HepG2 (cell line): ENCODE results near the gene DOK1. TPM values are rescaled to one million over a fixed set of nuclear protein-coding genes. Genes with fewer than 3 reads are reported as not detected.

Source experiments
- ARHGAP35 ChIP-seq: sonication (generic); formaldehyde crosslinking; IDR thresholded peaks from 2 replicates; pipeline ENCODE4 v1.9.0; 2022; ENCODE audit warnings: mild to moderate bottlenecking, inconsistent platforms, moderate library complexity, missing genetic modification reagents, borderline replicate concordance
- ATF1 ChIP-seq: IDR thresholded peaks from 2 replicates; pipeline ENCODE4 v1.6.1; 2016; ENCODE audit warnings: mild to moderate bottlenecking, control low read depth
- JUNB ChIP-seq: sonication (generic); formaldehyde crosslinking; IDR thresholded peaks from 2 replicates; pipeline ENCODE4 v1.8.0; 2022; ENCODE audit warnings: missing genetic modification reagents, mild to moderate bottlenecking, borderline replicate concordance
- KAT7 ChIP-seq: IDR thresholded peaks from 2 replicates; pipeline ENCODE4 v1.6.1; 2018; ENCODE audit warnings: borderline replicate concordance, missing compliant biosample characterization
- RAD21 ChIP-seq: fragments of 450-650 bp; formaldehyde crosslinking; IDR thresholded peaks from 2 replicates; pipeline ENCODE4 v1.5.0; 2020; ENCODE audit warnings: mild to moderate bottlenecking
- SRSF4 ChIP-seq: fragments of 200-400 bp; formaldehyde crosslinking; IDR thresholded peaks from one replicate; pipeline ENCODE4 v1.6.1; 2018; ENCODE audit warnings: mild to moderate bottlenecking, low read depth, low read length, moderate library complexity; ENCODE audit not compliant: poor library complexity, severe bottlenecking
- ZNF282 ChIP-seq: fragments of 450-650 bp; IDR thresholded peaks from 2 replicates; pipeline ENCODE4 v1.6.1; 2018; ENCODE audit not compliant: partially characterized antibody
- ZNF660 ChIP-seq: sonication (generic); formaldehyde crosslinking; IDR thresholded peaks from 2 replicates; pipeline ENCODE4 v1.5.1; 2020; ENCODE audit warnings: mild to moderate bottlenecking, low read depth, missing genetic modification reagents, borderline replicate concordance
- polyA plus RNA-seq, 8 experiments: library from polyadenylated mRNA; depleted of rRNA in 3 of 8; stranded (reverse) in 7 of 8; unstranded in 1 of 8; fragments of >200 nt; fragmentation: Illumina TruSeq in 4 of 8; extraction: Trizol in 4 of 8; gene quantifications; 2 replicates each; pipeline versions ENCODE4 v1.2.1 to v1.2.3, GENCODE V29; 2011 to 2016; ENCODE audit warnings: low read depth in 4 of 8, missing spikeins in 1 of 8, mixed read lengths in 1 of 8; ENCODE audit not compliant: insufficient read depth in 1 of 8
- total RNA-seq, 5 experiments: library from RNA; depleted of rRNA; stranded (reverse); fragments of >200 nt; fragmentation: Illumina TruSeq; extraction: Trizol; gene quantifications; 2 replicates each; pipeline ENCODE4 v1.2.3, GENCODE V29; 2016; ENCODE audit warnings: low read depth in 1 of 5
- TF ChIP-seq, protein P1 (sequence below): sonication (generic); formaldehyde crosslinking; IDR thresholded peaks from 2 replicates; pipeline ENCODE4 v1.4.0; 2020; ENCODE audit warnings: missing genetic modification reagents
- TF ChIP-seq, protein P2 (sequence below): sonication (generic); formaldehyde crosslinking; IDR thresholded peaks from 2 replicates; pipeline ENCODE4 v1.4.0; 2020; ENCODE audit warnings: missing genetic modification reagents, borderline replicate concordance
- TF ChIP-seq, protein P3 (sequence below): sonication (generic); formaldehyde crosslinking; IDR thresholded peaks from 2 replicates; pipeline ENCODE4 v1.5.0; 2020; ENCODE audit warnings: missing genetic modification reagents, mild to moderate bottlenecking, borderline replicate concordance
- TF ChIP-seq, protein P4 (sequence below): sonication (generic); formaldehyde crosslinking; IDR thresholded peaks from 2 replicates; pipeline ENCODE4 v1.4.0; 2020; ENCODE audit warnings: missing genetic modification reagents, borderline replicate concordance
- TF ChIP-seq, protein P5 (sequence below): sonication (generic); formaldehyde crosslinking; IDR thresholded peaks from 2 replicates; pipeline ENCODE4 v1.4.0; 2020; ENCODE audit warnings: mild to moderate bottlenecking, missing genetic modification reagents
- TF ChIP-seq, protein P6 (sequence below): sonication (generic); formaldehyde crosslinking; IDR thresholded peaks from 2 replicates; pipeline ENCODE4 v1.4.0; 2020; ENCODE audit warnings: mild to moderate bottlenecking, low read depth, missing genetic modification reagents
- TF ChIP-seq, protein P7 (sequence below): sonication (generic); formaldehyde crosslinking; IDR thresholded peaks from 2 replicates; pipeline ENCODE4 v1.4.0; 2020; ENCODE audit warnings: missing genetic modification reagents

The DOK1 gene
- total and polyA plus RNA-seq, 2 of the 13 experiments (the other 11 are each of a cell fraction or from before 2014, with no cell fraction given) = 0.53 to 0.74 TPM

DNA sequence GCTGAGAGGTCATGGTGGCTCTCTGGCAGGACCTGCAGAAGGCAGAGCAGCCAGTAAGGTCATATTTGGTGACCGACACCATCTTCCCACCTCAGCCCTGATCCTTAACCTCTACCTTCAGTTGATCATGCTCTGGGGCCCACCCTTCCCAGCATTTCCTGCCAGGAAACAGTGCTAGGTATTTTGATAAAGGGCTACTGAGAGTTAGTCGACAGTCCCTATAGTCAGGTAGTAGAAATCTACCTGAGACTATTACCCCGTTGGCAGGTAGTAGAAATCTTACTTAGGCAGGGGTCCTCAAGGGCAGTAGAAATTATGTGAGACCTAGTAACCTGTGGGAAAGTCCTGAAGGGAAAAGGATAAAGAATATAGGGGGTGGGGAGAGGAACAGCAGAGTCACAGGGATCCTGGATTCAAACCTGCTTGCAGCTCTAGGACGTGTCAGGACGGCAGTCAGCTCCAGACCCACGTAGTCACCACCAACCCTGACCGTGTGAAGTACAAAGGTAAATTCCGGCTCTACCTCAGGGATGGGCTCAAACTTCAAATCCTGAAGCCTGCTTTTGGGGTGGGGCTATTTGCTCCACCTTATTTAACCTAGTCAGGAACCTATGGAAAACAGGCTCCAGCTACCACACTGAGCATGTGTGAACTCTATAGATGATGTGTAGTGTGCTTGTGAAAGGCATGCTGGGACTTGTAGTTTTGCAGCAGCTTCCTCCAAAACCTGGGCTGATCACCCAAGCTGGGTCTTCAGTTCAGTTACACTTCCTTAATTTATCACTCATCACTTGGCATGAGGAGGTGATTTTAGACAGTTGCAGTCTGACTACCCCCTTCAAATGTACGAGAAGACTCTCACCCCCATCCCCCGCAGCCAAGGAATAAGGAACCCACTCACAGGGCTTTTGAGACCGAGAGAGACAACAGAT lies 28.5 kb upstream of the DOK1 start, which contains the start of gene DQX1 (continued):
- TF ChIP-seq, protein P1, sequence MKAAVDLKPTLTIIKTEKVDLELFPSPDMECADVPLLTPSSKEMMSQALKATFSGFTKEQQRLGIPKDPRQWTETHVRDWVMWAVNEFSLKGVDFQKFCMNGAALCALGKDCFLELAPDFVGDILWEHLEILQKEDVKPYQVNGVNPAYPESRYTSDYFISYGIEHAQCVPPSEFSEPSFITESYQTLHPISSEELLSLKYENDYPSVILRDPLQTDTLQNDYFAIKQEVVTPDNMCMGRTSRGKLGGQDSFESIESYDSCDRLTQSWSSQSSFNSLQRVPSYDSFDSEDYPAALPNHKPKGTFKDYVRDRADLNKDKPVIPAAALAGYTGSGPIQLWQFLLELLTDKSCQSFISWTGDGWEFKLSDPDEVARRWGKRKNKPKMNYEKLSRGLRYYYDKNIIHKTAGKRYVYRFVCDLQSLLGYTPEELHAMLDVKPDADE (CRISPR knock-in tag) = no peak
- TF ChIP-seq RAD21 (peak; percentile 22; the same call in 1 of the 2 replicates), ATF1 (CRISPR knock-in tag) (peak; percentile 86), SRSF4 (no peak), JUNB (CRISPR knock-in tag) (no peak), KAT7 (CRISPR knock-in tag) (peak; percentile 74; the same call in 1 of the 2 replicates), ZNF660 (CRISPR knock-in tag) (no peak), ZNF282 (no peak), ARHGAP35 (CRISPR knock-in tag) (no peak)
- TF ChIP-seq, protein P2, sequence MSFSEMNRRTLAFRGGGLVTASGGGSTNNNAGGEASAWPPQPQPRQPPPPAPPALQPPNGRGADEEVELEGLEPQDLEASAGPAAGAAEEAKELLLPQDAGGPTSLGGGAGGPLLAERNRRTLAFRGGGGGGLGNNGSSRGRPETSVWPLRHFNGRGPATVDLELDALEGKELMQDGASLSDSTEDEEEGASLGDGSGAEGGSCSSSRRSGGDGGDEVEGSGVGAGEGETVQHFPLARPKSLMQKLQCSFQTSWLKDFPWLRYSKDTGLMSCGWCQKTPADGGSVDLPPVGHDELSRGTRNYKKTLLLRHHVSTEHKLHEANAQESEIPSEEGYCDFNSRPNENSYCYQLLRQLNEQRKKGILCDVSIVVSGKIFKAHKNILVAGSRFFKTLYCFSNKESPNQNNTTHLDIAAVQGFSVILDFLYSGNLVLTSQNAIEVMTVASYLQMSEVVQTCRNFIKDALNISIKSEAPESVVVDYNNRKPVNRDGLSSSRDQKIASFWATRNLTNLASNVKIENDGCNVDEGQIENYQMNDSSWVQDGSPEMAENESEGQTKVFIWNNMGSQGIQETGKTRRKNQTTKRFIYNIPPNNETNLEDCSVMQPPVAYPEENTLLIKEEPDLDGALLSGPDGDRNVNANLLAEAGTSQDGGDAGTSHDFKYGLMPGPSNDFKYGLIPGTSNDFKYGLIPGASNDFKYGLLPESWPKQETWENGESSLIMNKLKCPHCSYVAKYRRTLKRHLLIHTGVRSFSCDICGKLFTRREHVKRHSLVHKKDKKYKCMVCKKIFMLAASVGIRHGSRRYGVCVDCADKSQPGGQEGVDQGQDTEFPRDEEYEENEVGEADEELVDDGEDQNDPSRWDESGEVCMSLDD (CRISPR knock-in tag) = no peak
- TF ChIP-seq, protein P3, sequence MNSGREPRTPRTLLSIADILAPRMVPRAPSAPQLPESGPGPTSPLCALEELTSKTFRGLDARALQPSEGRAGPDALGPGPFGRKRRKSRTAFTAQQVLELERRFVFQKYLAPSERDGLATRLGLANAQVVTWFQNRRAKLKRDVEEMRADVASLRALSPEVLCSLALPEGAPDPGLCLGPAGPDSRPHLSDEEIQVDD (CRISPR knock-in tag) = no peak
- TF ChIP-seq, protein P4, sequence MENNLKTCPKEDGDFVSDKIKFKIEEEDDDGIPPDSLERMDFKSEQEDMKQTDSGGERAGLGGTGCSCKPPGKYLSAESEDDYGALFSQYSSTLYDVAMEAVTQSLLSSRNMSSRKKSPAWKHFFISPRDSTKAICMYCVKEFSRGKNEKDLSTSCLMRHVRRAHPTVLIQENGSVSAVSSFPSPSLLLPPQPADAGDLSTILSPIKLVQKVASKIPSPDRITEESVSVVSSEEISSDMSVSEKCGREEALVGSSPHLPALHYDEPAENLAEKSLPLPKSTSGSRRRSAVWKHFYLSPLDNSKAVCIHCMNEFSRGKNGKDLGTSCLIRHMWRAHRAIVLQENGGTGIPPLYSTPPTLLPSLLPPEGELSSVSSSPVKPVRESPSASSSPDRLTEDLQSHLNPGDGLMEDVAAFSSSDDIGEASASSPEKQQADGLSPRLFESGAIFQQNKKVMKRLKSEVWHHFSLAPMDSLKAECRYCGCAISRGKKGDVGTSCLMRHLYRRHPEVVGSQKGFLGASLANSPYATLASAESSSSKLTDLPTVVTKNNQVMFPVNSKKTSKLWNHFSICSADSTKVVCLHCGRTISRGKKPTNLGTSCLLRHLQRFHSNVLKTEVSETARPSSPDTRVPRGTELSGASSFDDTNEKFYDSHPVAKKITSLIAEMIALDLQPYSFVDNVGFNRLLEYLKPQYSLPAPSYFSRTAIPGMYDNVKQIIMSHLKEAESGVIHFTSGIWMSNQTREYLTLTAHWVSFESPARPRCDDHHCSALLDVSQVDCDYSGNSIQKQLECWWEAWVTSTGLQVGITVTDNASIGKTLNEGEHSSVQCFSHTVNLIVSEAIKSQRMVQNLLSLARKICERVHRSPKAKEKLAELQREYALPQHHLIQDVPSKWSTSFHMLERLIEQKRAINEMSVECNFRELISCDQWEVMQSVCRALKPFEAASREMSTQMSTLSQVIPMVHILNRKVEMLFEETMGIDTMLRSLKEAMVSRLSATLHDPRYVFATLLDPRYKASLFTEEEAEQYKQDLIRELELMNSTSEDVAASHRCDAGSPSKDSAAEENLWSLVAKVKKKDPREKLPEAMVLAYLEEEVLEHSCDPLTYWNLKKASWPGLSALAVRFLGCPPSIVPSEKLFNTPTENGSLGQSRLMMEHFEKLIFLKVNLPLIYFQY = peak; percentile 50; the same call in 1 of the 2 replicates
- TF ChIP-seq, protein P5, sequence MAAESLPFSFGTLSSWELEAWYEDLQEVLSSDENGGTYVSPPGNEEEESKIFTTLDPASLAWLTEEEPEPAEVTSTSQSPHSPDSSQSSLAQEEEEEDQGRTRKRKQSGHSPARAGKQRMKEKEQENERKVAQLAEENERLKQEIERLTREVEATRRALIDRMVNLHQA (CRISPR knock-in tag) = no peak
- TF ChIP-seq, protein P6, sequence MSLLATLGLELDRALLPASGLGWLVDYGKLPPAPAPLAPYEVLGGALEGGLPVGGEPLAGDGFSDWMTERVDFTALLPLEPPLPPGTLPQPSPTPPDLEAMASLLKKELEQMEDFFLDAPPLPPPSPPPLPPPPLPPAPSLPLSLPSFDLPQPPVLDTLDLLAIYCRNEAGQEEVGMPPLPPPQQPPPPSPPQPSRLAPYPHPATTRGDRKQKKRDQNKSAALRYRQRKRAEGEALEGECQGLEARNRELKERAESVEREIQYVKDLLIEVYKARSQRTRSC = no peak
- TF ChIP-seq, protein P7, sequence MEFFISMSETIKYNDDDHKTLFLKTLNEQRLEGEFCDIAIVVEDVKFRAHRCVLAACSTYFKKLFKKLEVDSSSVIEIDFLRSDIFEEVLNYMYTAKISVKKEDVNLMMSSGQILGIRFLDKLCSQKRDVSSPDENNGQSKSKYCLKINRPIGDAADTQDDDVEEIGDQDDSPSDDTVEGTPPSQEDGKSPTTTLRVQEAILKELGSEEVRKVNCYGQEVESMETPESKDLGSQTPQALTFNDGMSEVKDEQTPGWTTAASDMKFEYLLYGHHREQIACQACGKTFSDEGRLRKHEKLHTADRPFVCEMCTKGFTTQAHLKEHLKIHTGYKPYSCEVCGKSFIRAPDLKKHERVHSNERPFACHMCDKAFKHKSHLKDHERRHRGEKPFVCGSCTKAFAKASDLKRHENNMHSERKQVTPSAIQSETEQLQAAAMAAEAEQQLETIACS (CRISPR knock-in tag) = no peak
